Endothelial cell of umbilical vein (primary cell): ENCODE data around the gene PET100. TPM values are rescaled to one million over a fixed set of nuclear protein-coding genes. Genes with fewer than 3 reads are reported as not detected.

Experiments used
- BruUV-seq: library from RNA; stranded (reverse); fragments of 400-500 nt; replicated peaks from 2 replicates; lab custom pipeline; 2021; lab: Mats Ljungman, UMichigan
- CTCF ChIA-PET: fragments of 300-600, 350-600 bp; sonication (Branson Sonifier 250); formaldehyde crosslinking; loops from one replicate; lab custom pipeline; 2021; ENCODE audit warnings: antibody characterized with exemption, inconsistent platforms; lab: Charles Lee
- POLR2A ChIA-PET: fragments of 300-600, 350-600 bp; sonication (Branson Sonifier 250); formaldehyde crosslinking; loops from one replicate; lab custom pipeline; 2021; ENCODE audit warnings: antibody characterized with exemption, inconsistent platforms; lab: Charles Lee
- DNase-seq: peaks from one replicate; pipeline ENCODE4 v3.0.0-alpha.2; 2011; ENCODE audit warnings: low read depth, low spot score
- FAIRE-seq: peaks from 2 replicates; lab custom pipeline; 2011; peaks lifted over from hg19 to GRCh38; lab: Jason Lieb, UNC
- H2AFZ ChIP-seq: 2 replicates; pipeline ENCODE4 v1.6.0; 2012; ENCODE audit warnings: low read depth, low read length, control low read depth, inconsistent platforms
- H3K27ac ChIP-seq: 2 replicates; pipeline ENCODE4 v1.5.1; 2011; ENCODE audit warnings: low read depth, mild to moderate bottlenecking, control low read depth, low read length, moderate library complexity; ENCODE audit not compliant: insufficient read depth
- H3K27me3 ChIP-seq, 2 experiments: 2 replicates each; pipeline versions ENCODE4 v1.6.0 to v1.6.1; 2011; ENCODE audit warnings: low read length in 2 of 2, mixed read lengths in 1 of 2; ENCODE audit not compliant: control insufficient read depth in 2 of 2, insufficient read depth in 2 of 2
- H3K36me3 ChIP-seq, 2 experiments: 2 replicates in 1 of 2; 3 replicates in 1 of 2; pipeline ENCODE4 v1.5.1; 2011; ENCODE audit warnings: low read length in 2 of 2, mild to moderate bottlenecking in 1 of 2, moderate library complexity in 1 of 2; ENCODE audit not compliant: control insufficient read depth in 2 of 2, insufficient read depth in 2 of 2; ENCODE audit errors: extremely low read depth in 1 of 2
- H3K4me1 ChIP-seq: 3 replicates; pipeline ENCODE4 v1.5.1; 2011; ENCODE audit warnings: mild to moderate bottlenecking, low read length; ENCODE audit not compliant: control insufficient read depth, insufficient read depth; ENCODE audit errors: extremely low read depth
- H3K4me2 ChIP-seq: 2 replicates; pipeline ENCODE4 v1.6.1; 2011; ENCODE audit warnings: low read length, control low read depth, mixed read lengths; ENCODE audit not compliant: insufficient read depth
- H3K4me3 ChIP-seq, 3 experiments: fragments of 200-600 bp in 1 of 3; sonication (generic), shearing (Covaris generic) in 1 of 3; replicated peaks in 1 of 3; 2 replicates each; pipeline ENCODE4 v1.5.1; 2011 to 2016; ENCODE audit warnings: control low read depth in 3 of 3, low read length in 3 of 3, mild to moderate bottlenecking in 2 of 3, inconsistent platforms in 1 of 3, low read depth in 1 of 3, moderate library complexity in 1 of 3; ENCODE audit not compliant: insufficient read depth in 1 of 3
- H3K79me2 ChIP-seq: 2 replicates; pipeline ENCODE4 v1.6.0; 2012; ENCODE audit warnings: low read length, inconsistent platforms; ENCODE audit not compliant: control insufficient read depth, insufficient read depth
- H3K9ac ChIP-seq: replicated peaks from 2 replicates; pipeline ENCODE3; 2011; ENCODE audit warnings: low read length, control low read depth; ENCODE audit not compliant: insufficient read depth; ENCODE audit errors: extremely low read depth
- H3K9me1 ChIP-seq: replicated peaks from 3 replicates; pipeline ENCODE4 v1.6.0; 2011; ENCODE audit warnings: mild to moderate bottlenecking, low read length; ENCODE audit not compliant: control insufficient read depth, insufficient read depth; ENCODE audit errors: extremely low read depth
- H3K9me3 ChIP-seq: replicated peaks from 2 replicates; pipeline ENCODE4 v1.5.1; 2012; ENCODE audit warnings: low read length, inconsistent platforms; ENCODE audit not compliant: control insufficient read depth, insufficient read depth
- H4K20me1 ChIP-seq: replicated peaks from 2 replicates; pipeline ENCODE3; 2011; ENCODE audit warnings: mild to moderate bottlenecking, low read length; ENCODE audit not compliant: control insufficient read depth, insufficient read depth; ENCODE audit errors: extremely low read depth
- EZH2 ChIP-seq: IDR thresholded peaks from 2 replicates; pipeline ENCODE4 v1.6.1; 2012; ENCODE audit warnings: borderline replicate concordance, low read depth, mild to moderate bottlenecking, moderate library complexity, low read length, inconsistent platforms; ENCODE audit not compliant: severe bottlenecking
- FOS ChIP-seq: IDR thresholded peaks from 2 replicates; pipeline ENCODE4 v1.6.1; 2011; ENCODE audit warnings: mild to moderate bottlenecking, low read length, moderate library complexity, borderline replicate concordance; ENCODE audit not compliant: insufficient read depth
- GATA2 ChIP-seq: IDR thresholded peaks from 2 replicates; pipeline ENCODE4 v1.7.0; 2011; ENCODE audit warnings: low read depth, mild to moderate bottlenecking, moderate library complexity, mixed read lengths, low read length; ENCODE audit not compliant: insufficient read length, insufficient read depth
- JUN ChIP-seq: IDR thresholded peaks from 2 replicates; pipeline ENCODE4 v1.6.1; 2011; ENCODE audit warnings: borderline replicate concordance, low read depth; ENCODE audit not compliant: insufficient read length, insufficient read depth
- MYC ChIP-seq: IDR thresholded peaks from one replicate; pipeline ENCODE4 v1.6.1; 2011; ENCODE audit warnings: mild to moderate bottlenecking, low read depth, low read length
- POLR2A ChIP-seq: IDR thresholded peaks from 2 replicates; pipeline ENCODE4 v1.6.1; 2012; ENCODE audit warnings: low read depth, mild to moderate bottlenecking, control low read depth, low read length
- POLR2AphosphoS5 ChIP-seq: IDR thresholded peaks from 2 replicates; pipeline ENCODE4 v1.6.1; 2012; ENCODE audit warnings: low read depth, mild to moderate bottlenecking, control low read depth, low read length, moderate library complexity; ENCODE audit not compliant: insufficient read depth
- dilution Hi-C: fragments of 300-500 bp; cut with MboI; formaldehyde crosslinking; loops from one replicate; pipeline ENCODE4 v1.15.0; 2019; ENCODE audit warnings: low sequenced_read_pairs; ENCODE audit not compliant: extremely low pct_ligation_motif_present
- intact Hi-C: fragments of 100-400 bp; cut with micrococcal nuclease; formaldehyde crosslinking; loops from one replicate; pipeline ENCODE4 v1.10.0; 2022
- polyA plus RNA-seq, 4 experiments: library from polyadenylated mRNA; depleted of rRNA in 3 of 4; stranded (reverse) in 3 of 4; unstranded in 1 of 4; fragments of >200 nt; gene quantifications; 2 replicates each; pipeline versions ENCODE4 v1.2.1 to v1.2.3, GENCODE V29; 2011 to 2012; ENCODE audit warnings: missing spikeins in 1 of 4
- total RNA-seq: library from RNA; stranded (reverse); gene quantifications from 2 replicates; pipeline ENCODE4 v1.2.3, GENCODE V29; 2021
- TF ChIP-seq, protein P1 (sequence below), 2 donors: IDR thresholded peaks; 1 replicate in 1 of 2; 2 replicates in 1 of 2; pipeline ENCODE4 v1.5.1; 2011; ENCODE audit warnings: low read length in 2 of 2, mild to moderate bottlenecking in 2 of 2, moderate library complexity in 2 of 2, control low read depth in 1 of 2, inconsistent platforms in 1 of 2, low read depth in 1 of 2; ENCODE audit not compliant: insufficient read depth in 1 of 2; ENCODE audit errors: extremely low read depth in 1 of 2
- TF ChIP-seq, protein P2 (sequence below): IDR thresholded peaks from 2 replicates; pipeline ENCODE4 v1.6.1; 2011; ENCODE audit not compliant: insufficient read depth, insufficient read length

Gene PET100
- total and polyA plus RNA-seq, 2 donors (not counting 3 experiments of a cell fraction or from before 2014, with no cell fraction given): 55.0 to 172 TPM

DNA sequence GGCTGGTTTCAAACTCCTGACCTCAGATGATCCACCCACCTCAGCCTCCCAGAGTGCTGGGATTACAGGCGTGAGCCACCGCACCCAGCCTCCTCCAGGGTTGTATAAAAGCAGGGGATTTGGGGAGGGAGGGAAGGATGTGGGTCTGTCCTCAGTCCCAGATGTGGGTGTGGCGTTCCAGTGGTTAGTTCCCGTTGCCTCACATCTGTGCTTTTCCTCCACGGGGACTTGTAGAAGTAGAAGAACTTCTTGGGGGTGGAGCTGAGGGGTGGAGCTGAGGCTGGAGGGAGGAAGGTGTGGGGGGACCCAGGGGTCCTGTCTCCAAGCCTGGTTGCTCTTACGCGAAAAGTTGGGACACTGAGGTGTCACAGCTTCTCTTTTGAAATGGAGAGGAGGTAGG lies 46.8 kb downstream of the PET100 start:
- no peak overlapping the region for H3K4me3 ChIP-seq
- ChIA-PET CTCF (interaction anchor here (1.1 kb wide), 1 partner anchor 108 kb away, joined by 8 read pairs; no protein-coding TSS in a partner anchor), POLR2A (no interaction called here)
- no peaks in the 10 kb centered on the region for H3K36me3 ChIP-seq
- peaks cover 2% of the 10 kb centered on the region for H3K4me1 ChIP-seq
- TF ChIP-seq POLR2AphosphoS5 (no peak), FOS (no peak), GATA2 (no peak)
- no peak for DNase-seq
- no peak overlapping the region for H2AFZ ChIP-seq
- no peak overlapping the region for H3K4me2 ChIP-seq
- H3K27ac ChIP-seq: no peak overlapping the region
- peaks cover 2 to 3% of the 10 kb centered on the region in 2 experiments for H3K27me3 ChIP-seq
- H3K9me1 ChIP-seq: no peaks in the 10 kb centered on the region
- no TSS peak for BruUV-seq
- peaks cover 6% of the 10 kb centered on the region for H3K79me2 ChIP-seq
- dilution Hi-C loops: no loop called here
- FAIRE-seq: no peak
- intact Hi-C loops: no loop called here
- H4K20me1 ChIP-seq: no peaks in the 10 kb centered on the region
- no peak overlapping the region for H3K9ac ChIP-seq
- H3K9me3 ChIP-seq: no peaks in the 10 kb centered on the region

DNA sequence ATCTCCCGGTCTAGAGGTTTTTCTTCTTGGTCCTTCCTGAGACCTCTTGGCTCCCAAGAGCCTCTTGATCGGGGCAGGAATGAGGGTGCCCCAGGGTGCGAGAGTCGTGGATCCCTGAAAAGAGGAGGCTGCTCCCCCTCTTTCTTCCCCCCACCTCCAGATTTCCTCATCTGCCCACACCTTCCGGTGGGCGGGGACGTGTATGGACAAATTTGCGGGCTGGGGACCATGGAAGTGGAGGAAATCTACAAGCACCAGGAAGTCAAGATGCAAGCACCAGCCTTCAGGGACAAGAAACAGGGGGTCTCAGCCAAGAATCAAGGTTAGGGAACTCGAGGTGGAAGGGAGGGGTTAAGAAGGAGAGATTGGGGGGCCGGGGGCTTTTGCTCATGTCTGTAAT lies 47.3 kb downstream of the PET100 start, which contains the start of gene MCEMP1:
TSS of gene MCEMP1 (plus strand) at position 237 of the 400 bp plus-strand sequence. CDS start at position 268, 31 bp downstream.
- ChIA-PET POLR2A (no interaction called here), CTCF (interaction anchor here (1.1 kb wide), 1 partner anchor 109 kb away, joined by 8 read pairs; no protein-coding TSS in a partner anchor)
- Histone ChIP-seq H3K9me3 (no peaks in the 10 kb centered on the region), H3K9ac (no peak within 1 kb of the TSS), H3K79me2 (peaks cover 11% of the 10 kb centered on the region), H3K27me3 (peaks cover 2 to 3% of the 10 kb centered on the region in 2 experiments), H3K27ac (no peak within 1 kb of the TSS), H3K9me1 (no peaks in the 10 kb centered on the region), H2AFZ (no peak within 1 kb of the TSS), H3K4me1 (peaks cover 6% of the 10 kb centered on the region), H3K4me2 (no peak within 1 kb of the TSS), H3K36me3 (no peaks in the 10 kb centered on the region), H3K4me3 (no peak within 1 kb of the TSS), H4K20me1 (no peaks in the 10 kb centered on the region)
- intact Hi-C loops: no loop called here
- no TSS peak for BruUV-seq
- dilution Hi-C loops: no loop called here
- no peak for TF ChIP-seq POLR2A
- TF ChIP-seq JUN: no peak
- TF ChIP-seq, protein P1, sequence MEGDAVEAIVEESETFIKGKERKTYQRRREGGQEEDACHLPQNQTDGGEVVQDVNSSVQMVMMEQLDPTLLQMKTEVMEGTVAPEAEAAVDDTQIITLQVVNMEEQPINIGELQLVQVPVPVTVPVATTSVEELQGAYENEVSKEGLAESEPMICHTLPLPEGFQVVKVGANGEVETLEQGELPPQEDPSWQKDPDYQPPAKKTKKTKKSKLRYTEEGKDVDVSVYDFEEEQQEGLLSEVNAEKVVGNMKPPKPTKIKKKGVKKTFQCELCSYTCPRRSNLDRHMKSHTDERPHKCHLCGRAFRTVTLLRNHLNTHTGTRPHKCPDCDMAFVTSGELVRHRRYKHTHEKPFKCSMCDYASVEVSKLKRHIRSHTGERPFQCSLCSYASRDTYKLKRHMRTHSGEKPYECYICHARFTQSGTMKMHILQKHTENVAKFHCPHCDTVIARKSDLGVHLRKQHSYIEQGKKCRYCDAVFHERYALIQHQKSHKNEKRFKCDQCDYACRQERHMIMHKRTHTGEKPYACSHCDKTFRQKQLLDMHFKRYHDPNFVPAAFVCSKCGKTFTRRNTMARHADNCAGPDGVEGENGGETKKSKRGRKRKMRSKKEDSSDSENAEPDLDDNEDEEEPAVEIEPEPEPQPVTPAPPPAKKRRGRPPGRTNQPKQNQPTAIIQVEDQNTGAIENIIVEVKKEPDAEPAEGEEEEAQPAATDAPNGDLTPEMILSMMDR (IDR thresholded peaks at IDR 0.05; ENCODE audit: extremely low read depth in 1 of 2, insufficient read depth in 1 of 2, low read depth in 1 of 2, low read length in 2 of 2): no peak
- no peak for TF ChIP-seq FOS
- no peak for TF ChIP-seq POLR2AphosphoS5
- TF ChIP-seq, protein P2, sequence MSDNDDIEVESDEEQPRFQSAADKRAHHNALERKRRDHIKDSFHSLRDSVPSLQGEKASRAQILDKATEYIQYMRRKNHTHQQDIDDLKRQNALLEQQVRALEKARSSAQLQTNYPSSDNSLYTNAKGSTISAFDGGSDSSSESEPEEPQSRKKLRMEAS: no peak
- TF ChIP-seq GATA2: no peak
- TF ChIP-seq EZH2: no peak
- TF ChIP-seq MYC: no peak
- no peak for FAIRE-seq
- no peak for DNase-seq
